Thymus (tissue), 11 donors: ENCODE data around the gene HIVEP1. TPM values are rescaled to one million over a fixed set of nuclear protein-coding genes. Genes with fewer than 3 reads are reported as not detected.

ENCODE experiments used
- DNase-seq, 9 donors: peaks; one replicate each; pipeline ENCODE4 v3.0.0-alpha.2; 2013; ENCODE audit warnings: low spot score in 9 of 9, low read depth in 6 of 9, missing footprints in 1 of 9
- H3K27ac ChIP-seq, 2 donors: one replicate each; pipeline ENCODE4 v1.5.1; 2013; ENCODE audit warnings: control low read depth in 1 of 2, low read depth in 1 of 2, low read length in 1 of 2, mild to moderate bottlenecking in 1 of 2, moderate library complexity in 1 of 2
- H3K27me3 ChIP-seq, 2 donors: one replicate each; pipeline ENCODE4 v1.5.1; 2013; ENCODE audit warnings: low read length in 1 of 2; ENCODE audit not compliant: control insufficient read depth in 2 of 2, insufficient read depth in 1 of 2
- H3K36me3 ChIP-seq, 2 donors: one replicate each; pipeline ENCODE4 v1.5.1; 2013; ENCODE audit warnings: low read length in 1 of 2, mild to moderate bottlenecking in 1 of 2, moderate library complexity in 1 of 2; ENCODE audit not compliant: control insufficient read depth in 2 of 2, insufficient read depth in 2 of 2
- H3K4me1 ChIP-seq, 2 donors: one replicate each; pipeline ENCODE4 v1.5.1; 2013; ENCODE audit warnings: low read length in 2 of 2; ENCODE audit not compliant: control insufficient read depth in 2 of 2, insufficient read depth in 2 of 2
- H3K4me3 ChIP-seq, 2 donors: one replicate each; pipeline ENCODE4 v1.5.1; 2013; ENCODE audit warnings: low read length in 2 of 2, control low read depth in 1 of 2, mild to moderate bottlenecking in 1 of 2
- H3K9me3 ChIP-seq, 2 donors: one replicate each; pipeline ENCODE4 v1.5.1; 2013; ENCODE audit warnings: low read length in 1 of 2, mild to moderate bottlenecking in 1 of 2; ENCODE audit not compliant: control insufficient read depth in 2 of 2, insufficient read depth in 1 of 2
- WGBS: extraction: QIAGEN DNeasy Blood & Tissue Kit; methylation state at CpG from one replicate; pipeline ENCODE4 v1.1.7; 2013; 5-methylcytosine and 5-hydroxymethylcytosine counted together
- polyA plus RNA-seq: library from polyadenylated mRNA; stranded (reverse); fragments of 200-250 nt; gene quantifications from one replicate; pipeline ENCODE4 v1.2.3, GENCODE V29; 2013
- total RNA-seq: library from RNA; stranded (reverse); fragments of 120-200 nt; gene quantifications from one replicate; pipeline ENCODE4 v1.2.4, GENCODE V29; 2013
- donor health status: healthy.

Gene HIVEP1
- total and polyA plus RNA-seq, 2 donors = 8.7 to 24.9 TPM

DNA sequence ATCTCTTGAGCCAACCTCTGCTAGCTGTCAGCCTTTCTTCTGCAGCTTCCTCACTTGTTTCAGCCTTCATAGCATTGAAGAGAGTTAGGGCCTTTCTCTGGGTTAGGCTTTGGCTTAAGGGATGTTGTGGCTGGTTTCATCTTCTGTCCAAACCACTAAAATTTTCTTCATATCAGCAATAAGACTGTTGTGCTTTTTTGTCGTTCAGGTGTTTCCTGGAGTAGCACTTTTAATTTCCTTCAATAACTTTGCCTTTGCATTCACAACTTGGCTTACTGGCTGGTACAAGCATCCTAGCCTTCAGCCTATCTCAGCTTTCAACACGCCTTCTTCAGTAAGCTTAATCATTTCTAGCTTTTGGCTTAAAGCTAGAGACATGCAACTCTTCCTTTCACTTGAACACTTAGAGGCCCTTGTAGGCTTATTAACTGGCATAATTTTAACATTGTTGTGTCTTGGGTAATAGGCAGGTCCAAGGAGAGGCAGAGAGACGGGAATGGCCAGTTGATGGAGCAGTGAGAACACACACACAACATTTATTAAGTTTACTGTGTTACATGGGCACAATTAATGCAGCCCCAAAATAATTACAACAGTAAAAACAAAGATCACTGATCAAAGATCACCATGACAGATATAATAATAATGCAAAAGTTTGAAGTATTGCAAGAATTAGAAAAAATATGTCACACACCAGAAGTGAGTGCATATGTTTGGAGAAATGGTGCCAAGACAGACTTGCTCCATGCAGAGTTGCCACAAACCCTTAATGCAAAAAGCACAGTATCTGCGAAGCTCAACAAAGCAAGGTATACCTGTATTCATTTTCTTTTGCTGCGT lies 98.6 kb downstream of the HIVEP1 start:
- WGBS = 58% methylated on average over 5 of the region's 5 CpGs
- H3K27ac ChIP-seq = peak overlapping the region in 1 of 2 donors; percentile 21
- peaks cover 9 to 23% of the 10 kb centered on the region in 2 donors for H3K4me1 ChIP-seq
- no peaks in the 10 kb centered on the region for H3K9me3 ChIP-seq
- H3K27me3 ChIP-seq = no peaks in the 10 kb centered on the region
- no peak overlapping the region for H3K4me3 ChIP-seq
- H3K36me3 ChIP-seq = peaks cover 0 to 5% of the 10 kb centered on the region in 2 donors
- peak in 2 of 9 donors; percentile 23 to 55 for DNase-seq

DNA sequence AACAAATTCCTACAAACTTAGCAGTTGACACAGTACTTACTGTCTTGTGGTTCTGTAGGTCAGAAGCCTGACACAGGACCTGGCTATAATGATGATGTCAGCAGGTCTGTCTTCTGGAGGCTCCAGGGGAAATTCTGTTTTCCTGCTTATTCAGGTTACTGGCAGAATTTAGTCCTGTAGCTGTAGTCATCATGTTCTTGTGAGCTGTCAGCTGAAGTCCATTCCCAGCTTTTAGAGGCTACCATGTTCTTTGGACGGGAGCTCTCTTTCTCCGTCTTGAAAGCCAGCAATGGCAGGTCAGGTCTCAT lies 99.2 kb downstream of the HIVEP1 start:
- Histone ChIP-seq H3K4me1 (peaks cover 9 to 23% of the 10 kb centered on the region in 2 donors), H3K36me3 (peaks cover 0 to 5% of the 10 kb centered on the region in 2 donors), H3K27ac (no peak overlapping the region), H3K4me3 (no peak overlapping the region), H3K27me3 (no peaks in the 10 kb centered on the region), H3K9me3 (no peaks in the 10 kb centered on the region)
- WGBS = 98% methylated on average over 2 of the region's 2 CpGs
- DNase-seq = no peak

GRCh38 chr6:12112540-12113189 lies 100.6 kb downstream of the HIVEP1 start:
- Histone ChIP-seq H3K9me3 (no peaks in the 10 kb centered on the region), H3K4me1 (peaks cover 9 to 23% of the 10 kb centered on the region in 2 donors), H3K36me3 (peaks cover 0 to 5% of the 10 kb centered on the region in 2 donors), H3K27ac (no peak overlapping the region), H3K27me3 (no peaks in the 10 kb centered on the region), H3K4me3 (no peak overlapping the region)
- DNase-seq = no peak
- WGBS = 95% methylated on average over 9 of the region's 9 CpGs

DNA sequence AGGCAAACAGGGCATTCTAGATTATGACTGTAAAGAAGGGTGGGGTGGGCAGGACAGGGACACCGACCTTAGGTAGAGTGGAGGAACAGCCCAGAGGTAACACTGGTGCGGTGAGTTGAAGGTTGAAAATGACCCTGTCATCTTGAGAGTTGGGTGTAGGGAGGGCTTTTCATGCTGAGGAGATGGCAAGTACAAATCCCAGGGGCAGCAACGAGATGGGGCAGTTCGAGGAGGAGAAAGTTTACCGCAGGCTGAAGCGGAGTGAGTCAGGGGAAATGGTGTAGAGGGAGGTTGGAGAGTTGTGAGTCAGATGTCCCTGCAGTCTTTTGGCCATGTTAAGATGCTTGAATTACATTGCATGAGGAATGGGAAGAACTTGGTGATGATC lies 101.1 kb downstream of the HIVEP1 start:
- no peak overlapping the region for H3K4me3 ChIP-seq
- no peak for DNase-seq
- H3K36me3 ChIP-seq = peaks cover 0 to 5% of the 10 kb centered on the region in 2 donors
- H3K9me3 ChIP-seq = no peaks in the 10 kb centered on the region
- peaks cover 9 to 23% of the 10 kb centered on the region in 2 donors for H3K4me1 ChIP-seq
- WGBS = 97% methylated on average over 6 of the region's 6 CpGs
- no peak overlapping the region for H3K27ac ChIP-seq
- no peaks in the 10 kb centered on the region for H3K27me3 ChIP-seq

- Histone ChIP-seq H3K36me3 (peaks cover 0 to 5% of the 10 kb centered on the region in 2 donors), H3K9me3 (no peaks in the 10 kb centered on the region), H3K27ac (no peak overlapping the region), H3K4me1 (peaks cover 9 to 26% of the 10 kb centered on the region in 2 donors), H3K4me3 (no peak overlapping the region), H3K27me3 (no peaks in the 10 kb centered on the region)
- no peak for DNase-seq
- 94% methylated on average over 6 of the region's 6 CpGs for WGBS
Measured at GRCh38 chr6:12114055-12114503, 102.0 kb downstream of the HIVEP1 start.

DNA sequence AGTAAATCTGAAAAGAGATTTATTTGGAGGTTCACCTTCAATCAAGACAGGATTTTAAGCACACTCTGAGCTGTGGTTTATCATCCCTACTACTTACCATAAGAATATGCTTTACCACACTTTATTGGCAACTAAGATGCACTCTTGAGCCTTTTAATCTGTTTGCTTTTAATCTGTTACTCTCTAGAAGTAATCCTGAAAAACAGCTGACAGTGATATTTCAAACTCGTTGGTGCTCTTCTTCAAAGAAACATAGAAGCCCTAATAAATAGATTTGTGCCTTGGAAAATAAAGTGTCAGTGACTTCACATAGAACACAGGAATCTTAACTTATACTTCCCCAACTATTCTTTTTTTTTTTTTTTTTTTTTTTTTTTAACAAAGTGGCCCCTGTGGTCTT lies 102.9 kb downstream of the HIVEP1 start:
- Histone ChIP-seq H3K4me1 (peaks cover 9 to 24% of the 10 kb centered on the region in 2 donors), H3K27ac (no peak overlapping the region), H3K9me3 (no peaks in the 10 kb centered on the region), H3K27me3 (no peaks in the 10 kb centered on the region), H3K36me3 (peaks cover under 1 to 4% of the 10 kb centered on the region in 2 donors), H3K4me3 (no peak overlapping the region)
- 90% methylated on average over 1 of the region's 1 CpG for WGBS
- DNase-seq = no peak

DNA sequence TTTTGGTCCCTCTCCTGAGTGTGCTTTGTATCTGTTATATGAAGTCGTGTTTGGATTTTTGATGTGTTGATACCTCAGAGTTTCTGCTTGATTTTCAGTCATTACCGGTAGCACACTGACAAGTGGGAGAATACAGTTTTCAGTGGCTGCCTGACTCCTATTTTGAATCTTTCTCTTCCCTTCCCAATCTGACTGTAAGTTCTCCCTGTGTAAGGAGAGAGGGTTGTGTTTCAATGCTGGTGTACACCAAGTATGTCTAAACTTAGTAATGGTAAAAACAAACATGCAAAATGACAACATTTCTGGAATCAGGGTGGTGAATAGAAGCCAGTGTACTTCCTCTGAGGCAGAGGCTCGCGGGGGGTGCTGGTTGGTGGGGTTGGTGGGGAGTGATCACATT lies 103.4 kb downstream of the HIVEP1 start:
- 97% methylated on average over 4 of the region's 4 CpGs for WGBS
- no peaks in the 10 kb centered on the region for H3K27me3 ChIP-seq
- peaks cover 4 to 19% of the 10 kb centered on the region in 2 donors for H3K4me1 ChIP-seq
- no peaks in the 10 kb centered on the region for H3K9me3 ChIP-seq
- DNase-seq = no peak
- H3K4me3 ChIP-seq = no peak overlapping the region
- no peak overlapping the region for H3K27ac ChIP-seq
- peaks cover 6 to 8% of the 10 kb centered on the region in 2 donors for H3K36me3 ChIP-seq

DNA sequence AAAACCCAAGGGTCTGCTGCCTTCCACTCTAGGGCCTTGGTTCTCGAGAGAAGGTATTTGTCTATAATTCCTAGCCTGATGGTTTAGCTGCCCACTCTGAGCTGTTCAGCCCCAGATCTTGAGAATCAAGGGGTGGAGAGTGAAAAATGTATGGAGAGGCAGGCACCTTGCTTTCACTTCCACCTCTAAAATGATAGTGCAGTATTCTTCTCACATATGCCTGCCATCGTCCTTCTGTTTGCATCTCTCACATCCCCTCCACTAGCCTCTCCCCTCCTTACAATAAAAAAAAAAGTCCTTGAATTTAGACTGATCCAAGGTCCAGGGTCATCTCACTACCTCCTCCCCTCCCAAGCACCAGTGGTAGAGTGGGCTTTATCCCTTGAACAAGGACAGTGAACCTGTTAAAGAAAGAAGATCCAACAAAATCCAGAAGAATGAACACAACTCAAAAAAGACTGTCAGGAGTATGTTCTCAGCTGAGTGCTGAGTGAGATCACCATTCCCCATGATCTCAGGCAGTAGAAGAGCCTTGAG lies 104.2 kb downstream of the HIVEP1 start:
- Histone ChIP-seq H3K27me3 (no peaks in the 10 kb centered on the region), H3K4me1 (peaks cover 0 to 10% of the 10 kb centered on the region in 2 donors), H3K27ac (no peak overlapping the region), H3K4me3 (no peak overlapping the region), H3K36me3 (peaks cover 14 to 17% of the 10 kb centered on the region in 2 donors), H3K9me3 (no peaks in the 10 kb centered on the region)
- DNase-seq = no peak
- WGBS = 93% methylated on average over 2 of the region's 2 CpGs

GRCh38 chr6:12116978-12117377 lies 104.9 kb downstream of the HIVEP1 start:
- Histone ChIP-seq H3K4me1 (peaks cover 0 to 10% of the 10 kb centered on the region in 2 donors), H3K27me3 (no peaks in the 10 kb centered on the region), H3K9me3 (no peaks in the 10 kb centered on the region), H3K36me3 (peaks cover 21 to 23% of the 10 kb centered on the region in 2 donors), H3K27ac (no peak overlapping the region), H3K4me3 (no peak overlapping the region)
- 99% methylated on average over 3 of the region's 3 CpGs for whole genome bisulfite sequencing
- DNase-seq = no peak
